ENCODE data around the gene CLCNKA.

GRCh38 chr1:16038620-16038912 lies 16.7 kb downstream of the CLCNKA start:
- TF ChIP-seq, protein P1, sequence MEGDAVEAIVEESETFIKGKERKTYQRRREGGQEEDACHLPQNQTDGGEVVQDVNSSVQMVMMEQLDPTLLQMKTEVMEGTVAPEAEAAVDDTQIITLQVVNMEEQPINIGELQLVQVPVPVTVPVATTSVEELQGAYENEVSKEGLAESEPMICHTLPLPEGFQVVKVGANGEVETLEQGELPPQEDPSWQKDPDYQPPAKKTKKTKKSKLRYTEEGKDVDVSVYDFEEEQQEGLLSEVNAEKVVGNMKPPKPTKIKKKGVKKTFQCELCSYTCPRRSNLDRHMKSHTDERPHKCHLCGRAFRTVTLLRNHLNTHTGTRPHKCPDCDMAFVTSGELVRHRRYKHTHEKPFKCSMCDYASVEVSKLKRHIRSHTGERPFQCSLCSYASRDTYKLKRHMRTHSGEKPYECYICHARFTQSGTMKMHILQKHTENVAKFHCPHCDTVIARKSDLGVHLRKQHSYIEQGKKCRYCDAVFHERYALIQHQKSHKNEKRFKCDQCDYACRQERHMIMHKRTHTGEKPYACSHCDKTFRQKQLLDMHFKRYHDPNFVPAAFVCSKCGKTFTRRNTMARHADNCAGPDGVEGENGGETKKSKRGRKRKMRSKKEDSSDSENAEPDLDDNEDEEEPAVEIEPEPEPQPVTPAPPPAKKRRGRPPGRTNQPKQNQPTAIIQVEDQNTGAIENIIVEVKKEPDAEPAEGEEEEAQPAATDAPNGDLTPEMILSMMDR (IDR thresholded peaks at IDR 0.05), result no peak
- no peak for TF ChIP-seq POLR2A (IDR thresholded peaks at IDR 0.05)

All from lower leg skin (tissue), 3 donors.